HCT116 (cell line): ENCODE measurements around the gene PAXIP1. TPM values are rescaled to one million over a fixed set of nuclear protein-coding genes. Genes with fewer than 3 reads are reported as not detected.

Source experiments
- ATAC-seq: fragments of 200-7000 bp; cut with Tn5 transposase; 2 replicates; pipeline ENCODE4 v1.9.1; 2020; ENCODE audit warnings: mild to moderate bottlenecking, moderate library complexity
- BruUV-seq: library from RNA; stranded (reverse); fragments of 400-500 nt; replicated peaks from 2 replicates; lab custom pipeline; 2021; lab: Mats Ljungman, UMichigan
- CTCF ChIA-PET: fragments of 300-600 bp; sonication (Branson Sonifier 250); formaldehyde crosslinking; loops from one replicate; lab custom pipeline; 2021; ENCODE audit warnings: antibody characterized with exemption; lab: Charles Lee
- POLR2A ChIA-PET: fragments of 300-600, 350-600 bp; sonication (Branson Sonifier 250); formaldehyde crosslinking; loops from one replicate; lab custom pipeline; 2021; ENCODE audit warnings: antibody characterized with exemption; lab: Charles Lee
- RAD21 ChIA-PET, 2 experiments: fragments of 300-600 bp; sonication (Branson Sonifier 250); formaldehyde crosslinking; loops; one replicate each; lab custom pipeline; 2023; ENCODE audit warnings: low total read pairs in 2 of 2; ENCODE audit not compliant: uncharacterized antibody in 2 of 2, unreplicated experiment in 2 of 2, low non-redundant PET in 1 of 2; lab: Charles Lee
- DNase-seq: peaks from one replicate; pipeline ENCODE4 v3.0.0-alpha.2; 2010; ENCODE audit warnings: low read depth, low spot score
- H2AFZ ChIP-seq: fragments of 200-600 bp; shearing (Covaris generic), sonication (generic); 2 replicates; pipeline ENCODE4 v1.6.1; 2017; ENCODE audit warnings: low read depth, mixed run types, mixed read lengths, antibody characterized with exemption, low read length; ENCODE audit not compliant: poor library complexity, severe bottlenecking
- H3K27ac ChIP-seq: 2 replicates; pipeline ENCODE4 v1.5.1; 2012; ENCODE audit warnings: low read depth, low read length
- H3K27me3 ChIP-seq: fragments of 200-600 bp; sonication (generic); 2 replicates; pipeline ENCODE4 v1.6.1; 2016; ENCODE audit warnings: mixed run types, low read length, mixed read lengths; ENCODE audit not compliant: insufficient read depth
- H3K36me3 ChIP-seq, 2 experiments: fragments of 200-500 bp in 1 of 2; fragments of 200-600 bp in 1 of 2; sonication (Bioruptor generic) in 1 of 2; sonication (generic) in 1 of 2; 2 replicates each; pipeline versions ENCODE4 v1.5.1 to v1.6.1; 2014 to 2016; ENCODE audit warnings: low read length in 2 of 2, inconsistent platforms in 1 of 2, mixed read lengths in 1 of 2, mixed run types in 1 of 2; ENCODE audit not compliant: insufficient read depth in 2 of 2, control insufficient read depth in 1 of 2
- H3K4me1 ChIP-seq, 2 experiments: fragments of 200-600 bp in 1 of 2; sonication (generic) in 1 of 2; 2 replicates each; pipeline versions ENCODE4 v1.5.1 to v1.6.1; 2012 to 2017; ENCODE audit warnings: low read length in 2 of 2, inconsistent platforms in 1 of 2, mild to moderate bottlenecking in 1 of 2, mixed read lengths in 1 of 2, mixed run types in 1 of 2, moderate library complexity in 1 of 2; ENCODE audit not compliant: insufficient read depth in 2 of 2, control insufficient read depth in 1 of 2
- H3K4me2 ChIP-seq: fragments of 200-600 bp; sonication (generic); 2 replicates; pipeline ENCODE4 v1.6.1; 2017; ENCODE audit warnings: mixed run types, low read length, mixed read lengths
- H3K4me3 ChIP-seq, 2 experiments: fragments of 200-600 bp in 1 of 2; sonication (generic) in 1 of 2; replicated peaks in 1 of 2; 2 replicates each; pipeline ENCODE4 v1.5.1; 2011 to 2016; ENCODE audit warnings: low read length in 2 of 2, control low read depth in 1 of 2, low read depth in 1 of 2, mild to moderate bottlenecking in 1 of 2, mixed read lengths in 1 of 2, mixed run types in 1 of 2
- H3K79me2 ChIP-seq: fragments of 200-600 bp; sonication (generic); 2 replicates; pipeline ENCODE4 v1.6.1; 2017; ENCODE audit warnings: mild to moderate bottlenecking, mixed run types, low read length, moderate library complexity, mixed read lengths; ENCODE audit not compliant: insufficient read depth
- H3K9ac ChIP-seq: fragments of 200-600 bp; sonication (generic); 2 replicates; pipeline ENCODE4 v1.6.1; 2016; ENCODE audit warnings: low read length, mixed read lengths
- H3K9me2 ChIP-seq: fragments of 200-600 bp; sonication (generic), shearing (Covaris generic); 2 replicates; pipeline ENCODE4 v1.6.1; 2017; ENCODE audit warnings: mixed run types, mild to moderate bottlenecking, moderate library complexity; ENCODE audit not compliant: insufficient read depth
- H3K9me3 ChIP-seq, 2 experiments: fragments of 200-500 bp in 1 of 2; fragments of 200-600 bp in 1 of 2; sonication (Bioruptor generic) in 1 of 2; sonication (generic) in 1 of 2; 2 replicates each; pipeline ENCODE4 v1.6.1; 2014 to 2017; ENCODE audit warnings: low read length in 2 of 2, mixed read lengths in 2 of 2, inconsistent platforms in 1 of 2, low read depth in 1 of 2, mild to moderate bottlenecking in 1 of 2, mixed run types in 1 of 2, moderate library complexity in 1 of 2; ENCODE audit not compliant: control insufficient read depth in 1 of 2, insufficient read depth in 1 of 2
- H4K20me1 ChIP-seq: fragments of 200-600 bp; sonication (generic), shearing (Covaris generic); 2 replicates; pipeline ENCODE4 v1.6.1; 2017; ENCODE audit warnings: mixed run types, mild to moderate bottlenecking, moderate library complexity; ENCODE audit not compliant: insufficient read depth
- CTCF ChIP-seq, 3 experiments: fragments of 200-600 bp in 1 of 3; sonication (generic) in 1 of 3; IDR thresholded peaks in 2 of 3; conservative IDR thresholded peaks in 1 of 3; 2 replicates each; pipeline ENCODE4 v1.5.1; 2012 to 2017; ENCODE audit warnings: low read depth in 2 of 3, low read length in 2 of 3, antibody characterized with exemption in 1 of 3, borderline replicate concordance in 1 of 3, control low read depth in 1 of 3, mild to moderate bottlenecking in 1 of 3, mixed read lengths in 1 of 3, mixed run types in 1 of 3, moderate library complexity in 1 of 3; ENCODE audit not compliant: insufficient read depth in 1 of 3
- ELF1 ChIP-seq: IDR thresholded peaks from 2 replicates; pipeline ENCODE4 v1.6.1; 2012; ENCODE audit warnings: low read depth, borderline replicate concordance
- EZH2phosphoT487 ChIP-seq: fragments of 200-600 bp; IDR thresholded peaks from 2 replicates; pipeline ENCODE4 v1.6.1; 2018; ENCODE audit warnings: antibody characterized with exemption, borderline replicate concordance
- POLR2AphosphoS5 ChIP-seq: IDR thresholded peaks from 2 replicates; pipeline ENCODE4 v1.6.1; 2011; ENCODE audit warnings: mild to moderate bottlenecking, low read depth, low read length, moderate library complexity
- RAD21 ChIP-seq: IDR thresholded peaks from 2 replicates; pipeline ENCODE4 v1.6.1; 2012; ENCODE audit warnings: low read depth, mild to moderate bottlenecking
- SP1 ChIP-seq: IDR thresholded peaks from 2 replicates; pipeline ENCODE4 v1.6.1; 2012; ENCODE audit warnings: low read depth
- SRF ChIP-seq: IDR thresholded peaks from 2 replicates; pipeline ENCODE4 v1.6.1; 2012; ENCODE audit warnings: low read depth
- TCF7L2 ChIP-seq: IDR thresholded peaks from 2 replicates; pipeline ENCODE4 v1.7.0; 2011; ENCODE audit warnings: borderline replicate concordance, inconsistent platforms; ENCODE audit not compliant: insufficient read depth, insufficient read length; ENCODE audit errors: extremely low read depth
- YY1 ChIP-seq: IDR thresholded peaks from 2 replicates; pipeline ENCODE4 v1.6.1; 2011; ENCODE audit warnings: low read length, low read depth, moderate library complexity, mild to moderate bottlenecking; ENCODE audit not compliant: insufficient replicate concordance; ENCODE audit errors: extremely low read depth
- ZFX ChIP-seq: fragments of 450-650 bp; IDR thresholded peaks from 2 replicates; pipeline ENCODE4 v1.6.1; 2017
- ZNF274 ChIP-seq: fragments of 200-500 bp; sonication (Bioruptor generic); IDR thresholded peaks from 2 replicates; pipeline ENCODE4 v1.6.1; 2014; ENCODE audit warnings: mild to moderate bottlenecking, low read depth, low read length, inconsistent platforms
- intact Hi-C: fragments of 100-400 bp; cut with micrococcal nuclease; formaldehyde crosslinking; loops from 2 replicates; pipeline ENCODE4 v1.10.0; 2022
- total RNA-seq: library from RNA; stranded (reverse); gene quantifications from one replicate; pipeline ENCODE4 v1.2.1, GENCODE V29; 2021; ENCODE audit not compliant: unreplicated experiment
- TF ChIP-seq, protein P1 (sequence below): IDR thresholded peaks from 2 replicates; pipeline ENCODE4 v1.6.1; 2012

PAXIP1 gene
- total RNA-seq, 1 experiment from 2014 or later: 20.4 TPM

- Histone ChIP-seq H3K4me1 (no peaks in the 10 kb centered on the region), H3K27me3 (no peaks in the 10 kb centered on the region), H2AFZ (no peak overlapping the region)
- intact Hi-C loops: no loop called here
- ChIA-PET RAD21 (no interaction called here), POLR2A (no interaction called here)
- TF ChIP-seq CTCF (IDR thresholded peaks at IDR 0.05 in 2 of 3, conservative IDR thresholded peaks at IDR 0.05 in 1 of 3; ENCODE audit: borderline replicate concordance in 1 of 3, insufficient read depth in 1 of 3, low read depth in 2 of 3, low read length in 2 of 3) (no peak), SP1 (no peak), YY1 (no peak), EZH2phosphoT487 (no peak), ZFX (no peak), SRF (no peak), ELF1 (no peak), ZNF274 (no peak), TCF7L2 (no peak), POLR2AphosphoS5 (no peak), RAD21 (no peak)
- TF ChIP-seq, protein P1, sequence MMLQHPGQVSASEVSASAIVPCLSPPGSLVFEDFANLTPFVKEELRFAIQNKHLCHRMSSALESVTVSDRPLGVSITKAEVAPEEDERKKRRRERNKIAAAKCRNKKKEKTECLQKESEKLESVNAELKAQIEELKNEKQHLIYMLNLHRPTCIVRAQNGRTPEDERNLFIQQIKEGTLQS: no peak
- TF ChIP-seq, all 23 proteins: peak for 0
- no peak overlapping the region for H3K9ac ChIP-seq
- H3K27ac ChIP-seq: no peak overlapping the region
- H4K20me1 ChIP-seq: no peaks in the 10 kb centered on the region
- no peaks in the 10 kb centered on the region for H3K9me3 ChIP-seq
- ATAC-seq (no peak), DNase-seq (no peak)
- no peaks in the 10 kb centered on the region for H3K36me3 ChIP-seq
- H3K79me2 ChIP-seq: no peaks in the 10 kb centered on the region
- H3K9me2 ChIP-seq: no peaks in the 10 kb centered on the region
- CTCF ChIA-PET: no interaction called here
- no TSS peak for BruUV-seq
- no peak overlapping the region for H3K4me2 ChIP-seq
- no peak overlapping the region for H3K4me3 ChIP-seq
Observed at GRCh38 chr7:154907651-154908620, 95.0 kb downstream of the PAXIP1 start.
